DOHH2 (cell line): ENCODE results near the gene MNT.

Experiments
- EZH2phosphoT487 ChIP-seq: fragments of 200-600 bp; sonication (generic); IDR thresholded peaks from 2 replicates; pipeline ENCODE4 v1.6.1; 2017; ENCODE audit warnings: borderline replicate concordance, mild to moderate bottlenecking, antibody characterized with exemption, low read length, moderate library complexity, mixed read lengths
- TF ChIP-seq, protein P1 (sequence below): fragments of 200-600 bp; sonication (generic); IDR thresholded peaks from one replicate; pipeline ENCODE4 v1.5.1; 2014; ENCODE audit warnings: antibody characterized with exemption, mild to moderate bottlenecking, low read depth, low read length; ENCODE audit not compliant: poor library complexity, severe bottlenecking

DNA sequence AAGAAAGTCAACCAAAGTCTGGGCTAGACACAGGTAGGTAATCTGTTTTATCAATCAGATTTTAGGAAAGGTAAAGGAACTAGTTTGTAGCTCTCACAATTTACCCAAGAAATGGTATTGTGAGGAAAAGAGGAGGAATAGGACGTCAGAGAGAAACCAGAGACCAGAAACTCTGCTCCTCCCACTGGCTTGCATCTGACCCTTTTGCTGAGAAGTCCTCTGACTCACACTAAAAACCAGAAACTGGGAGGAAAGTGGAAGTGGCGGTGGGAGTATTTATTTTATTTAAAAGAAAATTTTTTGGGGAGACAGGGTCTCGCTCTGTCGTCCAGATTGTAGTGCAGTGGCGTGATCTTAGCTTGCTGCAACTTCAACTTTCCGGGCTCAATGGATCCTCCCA lies 38.0 kb upstream of the MNT start:
- TF ChIP-seq, protein P1, sequence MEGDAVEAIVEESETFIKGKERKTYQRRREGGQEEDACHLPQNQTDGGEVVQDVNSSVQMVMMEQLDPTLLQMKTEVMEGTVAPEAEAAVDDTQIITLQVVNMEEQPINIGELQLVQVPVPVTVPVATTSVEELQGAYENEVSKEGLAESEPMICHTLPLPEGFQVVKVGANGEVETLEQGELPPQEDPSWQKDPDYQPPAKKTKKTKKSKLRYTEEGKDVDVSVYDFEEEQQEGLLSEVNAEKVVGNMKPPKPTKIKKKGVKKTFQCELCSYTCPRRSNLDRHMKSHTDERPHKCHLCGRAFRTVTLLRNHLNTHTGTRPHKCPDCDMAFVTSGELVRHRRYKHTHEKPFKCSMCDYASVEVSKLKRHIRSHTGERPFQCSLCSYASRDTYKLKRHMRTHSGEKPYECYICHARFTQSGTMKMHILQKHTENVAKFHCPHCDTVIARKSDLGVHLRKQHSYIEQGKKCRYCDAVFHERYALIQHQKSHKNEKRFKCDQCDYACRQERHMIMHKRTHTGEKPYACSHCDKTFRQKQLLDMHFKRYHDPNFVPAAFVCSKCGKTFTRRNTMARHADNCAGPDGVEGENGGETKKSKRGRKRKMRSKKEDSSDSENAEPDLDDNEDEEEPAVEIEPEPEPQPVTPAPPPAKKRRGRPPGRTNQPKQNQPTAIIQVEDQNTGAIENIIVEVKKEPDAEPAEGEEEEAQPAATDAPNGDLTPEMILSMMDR, result no peak
- TF ChIP-seq EZH2phosphoT487, result no peak
